Right lung (tissue), 10 donors: Measurements from ENCODE around the gene SLC5A9. TPM values are rescaled to one million over a fixed set of nuclear protein-coding genes. Genes with fewer than 3 reads are reported as not detected.
A peak's percentile ranks its signal among the peaks of the same experiment; 100 is the strongest.

Source experiments
- DNase-seq, 2 donors: peaks; one replicate each; pipeline ENCODE4 v3.0.0-alpha.2; 2013
- long read RNA-seq, 8 donors: transcript quantifications; one replicate each; lab custom pipeline, GENCODE V29; 2026
- polyA plus RNA-seq, 5 donors: library from polyadenylated mRNA; unstranded; fragments of 120-200 nt; gene quantifications; one replicate each; pipeline versions ENCODE4 v1.2.1 to v1.2.3, GENCODE V29; 2013; ENCODE audit warnings: inconsistent platforms in 1 of 5, low replicate concordance in 1 of 5; ENCODE audit not compliant: insufficient read length in 5 of 5, insufficient read depth in 1 of 5

SLC5A9 gene
- polyA plus RNA-seq: 1 to 10 TPM; 3.5 to 6.7 (median 6.0) TPM
- long read RNA-seq, donor 1: 0 reads
- long read RNA-seq, donor 2: 0 reads
- long read RNA-seq, donor 3: 0 reads
- long read RNA-seq, donor 4: 0 reads
- long read RNA-seq, donor 5: 0 reads
- long read RNA-seq, donor 6: 0 reads
- long read RNA-seq, donor 7: 0 reads
- long read RNA-seq, donor 8: 0 reads

DNA sequence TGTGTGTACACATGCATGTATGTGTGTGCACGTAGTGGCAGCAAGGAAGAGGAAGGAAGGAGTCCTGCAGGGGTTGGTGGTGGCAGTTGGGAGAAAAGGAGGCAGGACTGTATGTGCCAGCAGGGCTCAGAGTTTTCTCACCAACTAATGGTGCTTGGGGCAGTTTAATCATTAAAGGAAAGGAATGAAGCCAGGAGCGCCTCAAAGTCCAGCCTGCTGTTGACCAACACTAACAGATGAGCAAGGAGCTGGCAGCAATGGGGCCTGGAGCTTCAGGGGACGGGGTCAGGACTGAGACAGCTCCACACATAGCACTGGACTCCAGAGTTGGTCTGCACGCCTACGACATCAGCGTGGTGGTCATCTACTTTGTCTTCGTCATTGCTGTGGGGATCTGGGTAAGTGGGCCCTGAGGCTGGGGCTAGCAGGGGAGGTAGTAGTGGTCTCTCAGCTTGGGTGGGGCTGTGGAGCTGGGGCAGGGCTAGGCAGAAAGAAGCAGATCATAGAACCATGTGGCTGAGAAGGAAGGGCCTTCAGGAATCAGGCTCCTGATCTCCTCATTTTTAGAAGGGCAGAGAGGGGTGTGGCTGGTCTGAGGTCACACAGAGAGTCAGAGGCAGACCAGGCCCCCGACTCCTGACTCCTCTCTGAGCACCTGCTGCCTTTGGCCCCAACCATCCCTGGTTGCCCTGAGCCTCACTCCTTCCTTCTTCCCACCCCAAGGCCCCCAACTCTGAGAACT, at the start of gene SLC5A9:
SLC5A9 (plus strand) TSS at position 216 of the 742 bp plus-strand sequence; CDS start at position 237, 21 bp downstream.
- no peak for DNase-seq

DNA sequence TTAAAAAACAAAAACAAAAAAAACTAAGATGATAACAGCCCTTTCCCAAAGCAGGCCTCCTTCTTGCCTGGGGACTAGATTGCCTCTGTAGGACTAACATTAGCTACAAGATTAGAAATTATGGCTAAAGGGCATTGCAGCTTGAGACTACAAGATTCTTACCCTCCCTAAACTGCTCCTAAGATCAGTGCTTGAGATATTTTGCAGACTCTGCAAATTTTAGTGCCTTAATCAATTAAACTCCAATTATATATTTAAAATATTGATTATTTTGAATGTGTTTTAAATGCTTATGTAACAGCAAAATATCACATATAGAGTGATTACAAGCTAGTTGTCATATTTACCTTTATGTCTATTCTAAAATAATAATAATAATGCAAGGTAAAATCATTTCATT, 47.4 kb upstream of the SLC5A9 start:
- DNase-seq: no peak

DNA sequence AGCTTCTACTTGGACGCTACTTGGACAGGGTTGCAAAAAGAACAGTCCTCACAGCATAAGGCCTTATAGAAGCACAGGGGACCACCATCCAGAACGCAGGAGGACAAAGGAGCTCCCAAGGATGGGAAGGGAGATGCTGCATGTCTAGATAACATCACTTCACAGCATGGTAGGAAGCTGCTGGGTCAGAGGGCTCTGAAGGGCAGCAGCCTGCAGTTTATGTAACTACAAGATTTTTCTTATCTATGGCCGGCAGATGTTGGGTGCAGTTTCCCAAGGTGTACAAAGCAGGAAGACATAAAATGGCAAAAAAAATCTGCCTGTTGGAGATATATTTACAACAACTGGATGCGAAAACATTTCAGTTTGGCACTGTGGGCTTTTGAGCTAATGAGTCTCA, 45.3 kb upstream of the SLC5A9 start:
- no peak for DNase-seq

DNA sequence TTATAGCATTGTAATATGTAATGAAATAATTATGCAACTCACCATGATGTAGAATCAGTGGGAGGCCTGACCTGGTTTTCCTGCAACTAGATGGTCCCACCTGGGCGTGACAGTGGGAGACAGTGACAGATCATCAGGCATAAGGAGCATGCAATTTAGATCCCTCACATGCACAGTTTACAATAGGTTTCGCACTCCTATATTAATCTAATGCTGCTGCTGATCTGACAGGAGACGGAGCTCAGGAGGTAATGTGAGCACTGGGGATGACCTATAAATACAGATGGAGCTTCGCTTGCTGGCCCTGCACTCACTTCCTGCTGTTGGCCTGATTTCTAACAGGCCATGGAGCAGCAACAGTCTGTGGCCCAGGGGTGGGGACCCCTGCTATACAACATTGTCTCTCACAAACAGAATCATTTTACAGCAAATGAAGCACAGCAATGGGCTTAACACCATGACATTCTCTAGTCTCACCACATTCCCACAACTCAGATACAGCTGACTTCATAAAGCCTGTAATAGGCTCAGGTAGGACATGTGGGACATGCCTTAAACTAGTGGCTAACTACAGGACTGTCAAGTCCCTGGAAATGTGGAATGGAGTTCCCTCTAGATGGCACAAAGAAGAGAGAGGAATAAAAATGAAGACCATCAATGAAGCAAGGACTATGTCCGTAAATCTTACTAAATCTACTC, 40.7 kb upstream of the SLC5A9 start:
- DNase-seq: no peak

- DNase-seq: no peak
These were observed 40.1 kb upstream of the SLC5A9 start for GRCh38 chr1:48182439-48182838.

DNA sequence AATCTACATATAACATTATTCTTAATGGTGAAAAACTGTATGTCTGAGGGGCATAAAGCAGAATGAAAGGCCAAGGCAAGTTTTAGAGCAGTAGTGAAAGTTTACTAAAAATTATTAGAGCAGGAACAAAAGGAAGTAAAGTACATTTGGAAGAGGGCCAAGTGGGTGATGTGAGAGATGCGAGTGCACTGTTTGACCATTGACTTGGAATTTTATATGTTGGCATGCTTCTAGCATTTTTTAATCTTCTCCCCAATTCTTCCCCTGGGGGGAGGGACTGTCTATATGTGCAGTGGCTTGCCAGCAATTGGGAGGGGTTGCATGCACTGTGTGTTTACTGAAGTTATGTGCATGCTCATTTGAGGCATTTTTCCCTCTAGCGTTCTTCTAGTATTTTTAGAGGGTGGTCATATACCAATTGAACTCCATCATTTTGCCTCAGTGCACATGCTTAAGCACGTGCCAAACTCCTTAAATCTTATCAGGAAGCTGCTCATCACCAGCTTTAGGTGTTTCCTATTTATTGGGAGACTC, 36.1 kb upstream of the SLC5A9 start:
- DNase-seq: no peak

DNA sequence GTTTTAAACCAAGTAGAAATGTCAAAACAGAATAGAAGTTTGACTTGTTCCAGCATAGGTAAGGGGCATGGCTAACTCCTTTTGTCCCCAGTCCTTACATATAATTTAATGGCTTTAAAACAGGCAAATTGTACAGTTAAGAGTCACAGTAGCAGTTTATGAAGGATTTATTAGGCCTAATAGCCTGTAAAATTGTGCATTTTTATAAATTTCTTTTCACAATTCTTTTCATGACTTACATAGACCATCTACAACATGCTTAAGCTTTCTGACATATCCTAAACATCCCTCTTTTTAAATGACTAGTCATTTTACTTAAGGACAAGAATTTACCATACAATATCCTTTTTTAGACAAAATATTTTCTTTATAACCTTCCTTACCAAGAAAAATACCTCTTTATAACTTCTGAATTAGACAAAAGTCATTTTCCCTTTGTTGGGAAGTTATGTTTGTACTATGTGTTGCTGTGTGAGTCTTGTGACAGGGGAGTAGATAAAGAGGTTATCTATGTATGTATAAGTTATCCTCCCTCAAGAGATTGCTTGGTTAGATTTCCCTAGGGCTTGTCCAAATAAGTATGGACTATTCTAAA, 34.5 kb upstream of the SLC5A9 start:
- no peak for DNase-seq

DNA sequence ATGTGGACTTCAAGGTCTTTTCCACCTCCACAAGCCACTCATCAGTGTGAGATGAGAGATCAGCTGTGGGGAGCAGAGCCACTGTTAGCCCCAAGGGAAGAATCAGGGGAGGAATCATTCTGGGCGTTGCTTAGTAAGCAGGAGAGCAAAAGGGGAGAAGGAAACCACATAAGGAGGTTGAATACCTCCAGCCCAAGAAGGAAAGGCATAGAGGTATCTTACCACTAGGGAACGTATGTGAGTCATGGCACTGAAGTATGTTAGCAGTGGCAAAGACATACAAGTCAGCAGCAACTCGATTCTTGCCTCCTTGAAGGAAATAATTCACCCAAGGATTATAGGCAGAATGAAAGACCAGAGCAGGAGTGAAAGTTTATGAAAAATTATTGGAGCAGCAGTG, 31.6 kb upstream of the SLC5A9 start:
- no peak for DNase-seq

GRCh38 chr1:48194801-48195200, 27.7 kb upstream of the SLC5A9 start:
- DNase-seq: no peak

DNA sequence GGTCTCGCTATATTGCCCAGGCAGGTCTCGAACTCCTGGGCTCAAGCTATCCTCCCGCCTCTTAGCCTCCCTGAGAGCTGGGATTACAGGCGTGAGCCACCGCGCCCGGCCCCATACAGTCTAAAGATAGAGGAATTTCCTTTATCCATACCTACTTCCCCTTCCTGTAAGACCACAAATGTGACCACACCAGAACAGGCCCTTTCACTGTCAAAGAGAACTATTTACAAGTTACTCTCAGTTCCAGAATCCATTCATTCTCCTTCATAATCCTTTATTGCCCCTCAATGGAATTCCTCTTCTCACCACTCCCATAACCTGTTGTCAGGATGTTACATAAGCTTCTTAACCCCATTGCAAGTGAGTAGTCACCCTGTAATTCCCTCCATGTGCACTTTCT, 26.3 kb upstream of the SLC5A9 start:
- no peak for DNase-seq

- DNase-seq: no peak
These were observed 23.5 kb upstream of the SLC5A9 start for GRCh38 chr1:48198970-48199369.

DNA sequence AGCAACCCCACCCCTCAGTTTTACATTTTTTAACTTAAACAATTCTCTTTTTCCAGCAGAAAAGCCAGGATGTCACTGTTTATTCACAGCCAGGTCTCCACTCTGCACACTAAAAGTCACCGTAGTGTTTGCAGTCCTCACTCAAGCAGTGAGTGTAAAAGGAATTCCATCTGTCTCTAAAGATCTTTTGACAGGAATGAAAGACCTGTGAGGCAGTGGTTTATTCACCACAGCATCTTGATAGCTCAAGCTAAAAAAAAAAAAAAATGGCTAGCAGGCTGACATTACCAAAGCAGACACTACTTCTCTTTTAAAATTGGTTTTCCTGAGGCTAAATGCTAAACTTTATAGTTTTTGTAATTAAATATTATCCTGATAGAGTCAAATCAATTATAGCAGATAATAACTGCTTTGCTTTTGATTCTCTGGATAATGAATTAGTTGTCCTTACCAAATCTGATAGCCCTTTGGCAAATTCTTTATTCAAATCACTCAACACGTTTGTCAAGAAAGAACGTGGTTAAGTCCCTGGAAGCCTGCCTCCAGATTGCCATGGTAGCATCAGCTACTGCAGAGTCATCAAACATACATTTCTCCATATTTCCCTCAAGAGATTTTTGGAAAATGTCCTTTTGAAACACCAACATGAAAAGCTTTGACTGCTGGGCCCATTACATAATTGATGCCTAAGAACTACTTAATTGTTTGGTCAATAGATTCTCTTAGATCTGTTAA, 22.2 kb upstream of the SLC5A9 start:
- DNase-seq: no peak

DNA sequence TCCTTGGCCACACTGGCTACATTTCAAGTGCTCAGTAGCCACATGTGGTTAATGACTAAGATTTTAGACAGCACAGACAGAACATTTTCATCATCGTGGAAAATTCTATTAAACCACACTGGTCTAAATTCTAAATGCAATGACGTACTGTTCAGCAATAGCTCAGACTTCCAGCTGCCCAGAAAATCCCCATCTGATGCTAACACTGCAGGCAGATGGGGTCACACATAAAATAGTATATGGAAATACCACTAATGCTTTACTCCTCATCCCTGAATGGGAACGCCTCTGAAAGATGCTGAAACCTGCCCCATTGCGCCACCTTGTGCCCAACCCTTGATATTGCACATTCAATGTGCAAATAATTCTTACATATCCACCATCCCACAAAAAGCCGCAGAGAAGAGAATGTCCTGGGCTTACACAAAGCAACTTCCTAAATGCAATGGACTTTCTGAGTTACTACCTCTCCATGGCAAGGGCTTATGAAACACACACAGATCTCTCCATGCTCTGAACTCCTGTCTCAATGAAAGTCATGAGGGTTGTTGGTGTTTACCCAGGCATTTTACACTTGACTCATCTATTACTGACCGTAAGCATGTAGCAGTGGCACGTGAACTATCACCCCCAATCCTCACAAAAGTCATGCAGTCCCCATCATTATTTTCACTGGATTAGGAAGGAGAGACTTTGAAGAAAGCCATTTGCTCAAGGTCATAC, 20.3 kb upstream of the SLC5A9 start:
- DNase-seq: peak; percentile 41 to 61

- DNase-seq: no peak
These were observed 19.1 kb upstream of the SLC5A9 start for GRCh38 chr1:48203287-48203900.

DNA sequence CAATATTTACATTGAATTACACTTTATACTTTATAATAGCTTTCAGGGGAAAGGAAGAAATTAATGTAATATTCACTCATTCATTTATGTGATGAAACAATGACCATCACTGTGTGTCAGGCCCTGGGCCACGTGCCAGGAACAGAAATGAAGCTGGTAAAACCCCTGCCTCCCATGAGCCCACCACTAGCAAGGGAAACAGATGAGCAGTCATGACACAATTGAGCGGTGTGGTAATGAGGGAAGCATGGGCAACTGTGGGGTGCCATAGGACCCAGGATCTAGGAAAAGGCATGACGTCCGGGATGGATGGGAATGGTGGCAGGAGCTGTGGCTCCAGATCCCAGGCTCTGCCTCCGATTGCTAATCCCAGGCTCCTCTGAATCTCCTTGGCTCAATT, 17.0 kb upstream of the SLC5A9 start:
- DNase-seq: no peak

DNA sequence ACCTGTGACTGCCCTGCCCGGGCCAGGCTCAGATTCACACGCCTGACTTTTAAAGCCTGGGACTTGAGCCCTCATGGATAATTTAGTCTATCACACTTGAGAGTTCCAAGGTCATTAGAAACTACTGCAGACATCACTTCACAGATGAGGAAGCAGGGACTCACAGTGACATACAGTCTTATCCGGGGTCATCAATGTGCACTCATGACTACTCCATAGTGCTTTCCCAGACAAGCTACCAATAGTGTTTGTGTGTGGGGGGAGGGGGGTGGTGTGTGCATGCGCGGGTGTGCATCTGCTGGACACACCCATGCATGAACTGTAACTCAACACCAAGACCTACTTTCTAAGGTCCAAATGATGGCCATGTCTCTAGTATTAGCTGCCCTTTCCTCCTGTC, 16.1 kb upstream of the SLC5A9 start:
- DNase-seq: no peak

DNA sequence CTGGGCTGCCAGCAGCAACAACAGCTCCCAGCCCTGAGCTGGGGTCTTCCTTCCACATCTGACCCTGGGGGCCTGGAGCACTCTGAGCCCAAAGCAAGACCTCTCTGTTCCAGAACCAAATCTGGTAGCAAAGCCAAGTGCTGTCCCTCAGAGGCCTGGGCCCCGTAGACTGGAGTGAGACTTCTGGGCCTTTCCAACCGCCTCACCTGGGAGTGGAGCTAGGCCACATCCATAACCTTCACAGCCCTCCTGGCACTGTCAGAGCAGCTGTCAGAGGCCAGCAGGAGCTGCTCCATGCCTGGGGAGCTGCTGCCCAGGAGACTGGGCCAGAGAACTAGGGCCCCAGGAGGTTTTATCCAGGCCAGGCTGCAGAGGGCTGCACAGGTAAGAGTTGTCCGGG, 15.4 kb upstream of the SLC5A9 start:
- DNase-seq: no peak

DNA sequence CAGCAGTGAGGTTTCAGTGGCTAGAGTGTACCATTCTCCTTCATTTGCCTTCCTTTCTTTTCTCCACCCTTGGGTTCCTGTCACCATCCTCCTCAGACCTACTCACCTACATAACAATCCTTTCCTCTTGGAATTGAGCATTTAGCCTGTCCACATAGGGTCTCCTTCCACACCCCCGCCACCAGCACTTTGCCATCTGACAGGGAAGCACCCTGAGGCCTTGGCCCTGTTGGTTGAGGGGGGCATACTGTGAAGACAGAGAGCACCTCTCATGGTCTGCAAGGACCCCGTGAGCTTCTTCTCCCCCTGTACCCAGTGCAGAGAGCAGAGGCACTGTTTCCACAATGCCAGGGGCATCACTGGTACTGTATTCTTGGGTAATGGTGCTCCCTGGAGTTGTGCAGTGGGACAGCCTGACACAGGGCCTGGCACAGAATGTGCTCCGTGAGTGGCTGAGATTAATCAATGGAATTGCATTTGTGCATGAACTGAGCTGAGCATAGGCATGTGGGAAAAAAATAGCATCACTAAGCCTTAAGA, 14.9 kb upstream of the SLC5A9 start:
- no peak for DNase-seq

DNA sequence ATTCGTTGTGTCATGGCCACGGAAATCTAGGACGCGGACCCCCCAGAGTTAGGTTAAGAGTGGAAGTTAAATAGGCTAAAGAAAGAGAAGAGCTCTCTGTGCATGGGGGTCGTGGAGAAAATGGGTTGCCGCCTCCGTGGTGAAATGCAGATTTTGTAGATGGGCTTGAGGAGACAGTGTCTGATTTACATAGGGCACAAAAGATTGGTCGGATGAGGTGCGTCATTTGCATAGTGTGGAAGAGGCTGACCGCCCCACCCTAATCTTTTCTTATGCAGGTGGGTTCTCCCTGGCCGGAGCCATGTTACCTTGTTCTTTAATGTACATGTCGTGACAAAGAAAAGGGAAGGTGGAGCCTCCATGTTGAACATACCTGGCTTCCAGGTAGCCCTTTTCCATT, 14.3 kb upstream of the SLC5A9 start:
- no peak for DNase-seq

DNA sequence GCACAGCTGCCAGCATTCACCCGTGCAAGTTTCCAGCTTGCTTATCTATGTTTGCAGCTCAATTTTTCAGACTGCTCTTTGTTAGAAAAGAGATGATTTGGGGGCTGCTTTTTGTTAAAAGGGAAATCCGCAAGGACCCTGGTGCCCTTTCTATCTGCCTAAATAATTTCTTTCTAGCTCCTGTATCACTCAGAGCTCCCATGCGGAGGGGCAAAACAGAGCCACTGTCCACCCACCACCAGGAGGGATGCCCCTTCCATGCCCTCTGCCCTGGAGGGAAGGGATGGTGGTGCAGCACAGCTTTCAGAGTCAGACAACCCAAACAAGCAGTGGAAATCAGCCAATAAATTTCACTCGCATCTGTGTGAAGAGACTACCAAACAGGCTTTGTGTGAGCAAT, 13.9 kb upstream of the SLC5A9 start:
- no peak for DNase-seq
